Measurements from ENCODE around the gene HSPB6.

GRCh38 chr19:35717665-35718344, 39.0 kb downstream of the HSPB6 start, which contains the start of gene KMT2B:
- no peak for TF ChIP-seq CTCF (conservative IDR thresholded peaks at IDR 0.05)
- no peak for TF ChIP-seq EZH2 (IDR thresholded peaks at IDR 0.05; ENCODE audit: low read depth)
